Activated CD8-positive, alpha-beta memory T cell treated with anti-CD3 and anti-CD28 coated beads, Interleukin-2, amount 50 U/mL, for 4 hours (primary cell): ENCODE measurements around the gene TMCC2.
"Not testable (repeated sequence)": the region's sequence is repeated elsewhere in the genome, so short reads cannot be mapped to it uniquely, and the experiment has no call there.

Experiments used
- DNase-seq: peaks from one replicate; pipeline ENCODE4 v3.0.0-alpha.2; 2020

The TMCC2 gene

GRCh38 chr1:205227584-205228013 lies at the start of gene TMCC2:
TMCC2 (plus strand) TSS chr1:205227946; CDS start chr1:205228565, 619 bp downstream.
- DNase-seq, result peak; percentile 86

GRCh38 chr1:205179842-205180241 lies 47.9 kb upstream of the TMCC2 start:
- no peak for DNase-seq

GRCh38 chr1:205180331-205180730 lies 47.4 kb upstream of the TMCC2 start:
- DNase-seq, result not testable (repeated sequence)

- no peak for DNase-seq
Observed at GRCh38 chr1:205182930-205183329, 44.8 kb upstream of the TMCC2 start.

GRCh38 chr1:205183676-205184335 lies 43.9 kb upstream of the TMCC2 start:
- DNase-seq, result no peak

- DNase-seq, result no peak
Observed at GRCh38 chr1:205186191-205186590, 41.6 kb upstream of the TMCC2 start.

- no peak for DNase-seq
Observed at GRCh38 chr1:205187420-205187819, 40.3 kb upstream of the TMCC2 start.

GRCh38 chr1:205188098-205188497 lies 39.6 kb upstream of the TMCC2 start:
- DNase-seq, result no peak

GRCh38 chr1:205188596-205188995 lies 39.1 kb upstream of the TMCC2 start:
- DNase-seq, result no peak

GRCh38 chr1:205189131-205189530 lies 38.6 kb upstream of the TMCC2 start:
- no peak for DNase-seq

GRCh38 chr1:205190845-205191577 lies 36.7 kb upstream of the TMCC2 start:
- no peak for DNase-seq

- no peak for DNase-seq
Observed at GRCh38 chr1:205191622-205192021, 36.1 kb upstream of the TMCC2 start.

- DNase-seq, result no peak
Observed at GRCh38 chr1:205192287-205192686, 35.5 kb upstream of the TMCC2 start.

GRCh38 chr1:205199090-205199930 lies 28.4 kb upstream of the TMCC2 start:
- DNase-seq, result no peak

- DNase-seq, result no peak
Observed at GRCh38 chr1:205199931-205200299, 27.8 kb upstream of the TMCC2 start.

- no peak for DNase-seq
Observed at GRCh38 chr1:205204552-205204951, 23.2 kb upstream of the TMCC2 start.

- no peak for DNase-seq
Observed at GRCh38 chr1:205205055-205205454, 22.7 kb upstream of the TMCC2 start.

GRCh38 chr1:205208811-205209210 lies 18.9 kb upstream of the TMCC2 start:
- no peak for DNase-seq

- DNase-seq, result no peak
Observed at GRCh38 chr1:205210756-205211168, 17.0 kb upstream of the TMCC2 start.

GRCh38 chr1:205211169-205211838 lies 16.4 kb upstream of the TMCC2 start, which contains the start of gene DSTYK:
DSTYK (minus strand) TSS chr1:205211702; CDS start chr1:205211535, 167 bp downstream.
- peak; percentile 90 for DNase-seq

- DNase-seq, result no peak
Observed at GRCh38 chr1:205211839-205212536, 15.8 kb upstream of the TMCC2 start.

GRCh38 chr1:205214756-205215155 lies 13.0 kb upstream of the TMCC2 start:
- DNase-seq, result no peak
